Lower leg skin (tissue), 3 donors: Measurements from ENCODE around the gene PSMD6.

Source experiments
- CTCF ChIP-seq, 3 donors: fragments of 450-650 bp; IDR thresholded peaks; one replicate each; pipeline ENCODE4 v1.5.1; 2016; ENCODE audit warnings: antibody characterized with exemption in 3 of 3, mild to moderate bottlenecking in 3 of 3, moderate library complexity in 2 of 3
- POLR2A ChIP-seq, 2 donors: fragments of 450-650 bp; IDR thresholded peaks; one replicate each; pipeline ENCODE4 v1.6.1; 2016 to 2017; ENCODE audit warnings: antibody characterized with exemption in 2 of 2, mild to moderate bottlenecking in 1 of 2, moderate library complexity in 1 of 2

GRCh38 chr3:63964681-63965485 is 58.4 kb downstream of the PSMD6 start:
- TF ChIP-seq CTCF (IDR thresholded peaks at IDR 0.05) (no peak), POLR2A (IDR thresholded peaks at IDR 0.05) (no peak)
